GM12873 (cell line): ENCODE measurements around the gene TGM5.

Source experiments
- TF ChIP-seq, protein P1 (sequence below): IDR thresholded peaks from 2 replicates; pipeline ENCODE4 v1.5.1; 2012; ENCODE audit warnings: low read depth, mild to moderate bottlenecking, moderate library complexity, low read length, control low read depth; ENCODE audit not compliant: insufficient read depth; ENCODE audit errors: missing control alignments

The TGM5 gene

GRCh38 chr15:43280996-43281395 is 14.3 kb upstream of the TGM5 start:
- TF ChIP-seq, protein P1, sequence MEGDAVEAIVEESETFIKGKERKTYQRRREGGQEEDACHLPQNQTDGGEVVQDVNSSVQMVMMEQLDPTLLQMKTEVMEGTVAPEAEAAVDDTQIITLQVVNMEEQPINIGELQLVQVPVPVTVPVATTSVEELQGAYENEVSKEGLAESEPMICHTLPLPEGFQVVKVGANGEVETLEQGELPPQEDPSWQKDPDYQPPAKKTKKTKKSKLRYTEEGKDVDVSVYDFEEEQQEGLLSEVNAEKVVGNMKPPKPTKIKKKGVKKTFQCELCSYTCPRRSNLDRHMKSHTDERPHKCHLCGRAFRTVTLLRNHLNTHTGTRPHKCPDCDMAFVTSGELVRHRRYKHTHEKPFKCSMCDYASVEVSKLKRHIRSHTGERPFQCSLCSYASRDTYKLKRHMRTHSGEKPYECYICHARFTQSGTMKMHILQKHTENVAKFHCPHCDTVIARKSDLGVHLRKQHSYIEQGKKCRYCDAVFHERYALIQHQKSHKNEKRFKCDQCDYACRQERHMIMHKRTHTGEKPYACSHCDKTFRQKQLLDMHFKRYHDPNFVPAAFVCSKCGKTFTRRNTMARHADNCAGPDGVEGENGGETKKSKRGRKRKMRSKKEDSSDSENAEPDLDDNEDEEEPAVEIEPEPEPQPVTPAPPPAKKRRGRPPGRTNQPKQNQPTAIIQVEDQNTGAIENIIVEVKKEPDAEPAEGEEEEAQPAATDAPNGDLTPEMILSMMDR, result no peak

- TF ChIP-seq, protein P1, result no peak
Measured at GRCh38 chr15:43279496-43279895, 12.8 kb upstream of the TGM5 start.

DNA sequence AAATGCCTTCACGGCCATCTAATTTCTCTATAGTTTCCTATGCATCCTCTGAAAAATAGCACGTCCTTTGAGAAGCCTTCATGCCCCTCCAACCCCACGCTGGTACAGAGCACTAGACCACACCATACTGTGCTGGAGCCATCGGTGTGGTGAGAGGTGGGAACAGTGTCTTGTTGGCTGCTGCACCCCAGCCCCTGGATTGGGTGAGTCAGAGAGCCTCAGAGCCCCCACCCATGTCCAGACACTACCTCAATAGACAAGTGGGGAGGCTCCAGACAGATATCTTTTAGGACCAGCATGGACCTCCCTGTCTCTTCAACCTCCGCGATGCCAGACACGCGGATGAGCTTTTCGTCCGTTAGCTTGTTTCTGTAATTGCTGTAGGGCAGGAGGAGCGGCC is 12.1 kb upstream of the TGM5 start:
- TF ChIP-seq, protein P1, result no peak

DNA sequence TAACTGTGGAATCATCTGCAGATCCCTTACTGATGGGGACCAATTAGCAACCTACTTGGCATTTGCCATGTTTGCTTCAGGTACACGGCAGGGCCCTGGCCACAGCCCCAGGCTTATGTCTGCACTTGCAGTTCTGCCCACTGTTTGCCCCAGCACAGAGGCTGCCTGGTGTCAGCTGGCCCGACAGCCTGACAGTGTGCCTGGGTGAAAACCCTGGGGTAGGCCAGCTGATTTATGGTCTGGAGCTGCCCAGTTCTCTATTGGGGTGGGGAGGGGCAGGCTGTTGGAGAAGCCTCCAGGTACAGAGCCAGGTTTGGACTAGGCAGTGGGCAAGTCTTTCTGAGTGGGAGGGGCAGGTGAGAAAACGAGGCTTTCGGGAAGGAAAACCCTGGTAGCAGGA is 11.2 kb upstream of the TGM5 start:
- TF ChIP-seq, protein P1, result no peak

DNA sequence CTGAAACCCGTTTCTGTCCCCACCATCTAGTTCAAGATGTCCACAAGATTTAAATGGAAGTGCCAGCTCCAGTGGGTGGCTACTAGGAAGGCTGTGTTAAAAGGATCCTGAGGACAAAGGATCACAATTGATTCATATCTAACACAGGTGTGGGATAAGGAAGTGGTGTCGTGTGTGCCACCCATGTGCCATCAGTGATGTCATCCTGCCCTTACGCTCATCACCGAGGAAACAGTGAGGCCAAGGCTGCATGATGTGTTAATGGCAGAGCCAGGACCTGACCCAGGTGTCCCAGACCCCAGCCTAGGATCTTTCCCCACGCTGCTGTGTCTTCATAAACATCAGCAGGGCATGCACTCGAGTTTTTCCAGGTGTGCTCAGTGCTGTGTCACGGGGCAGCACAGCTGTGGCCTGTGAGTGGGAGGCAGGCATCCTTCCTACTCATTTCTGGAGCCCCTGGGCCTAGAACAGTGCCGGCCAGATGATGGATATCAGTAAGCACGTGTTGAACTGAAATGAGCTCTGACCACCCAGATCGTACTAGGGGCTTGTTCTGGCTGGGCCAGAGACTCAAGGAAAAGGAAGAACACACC is 10.6 kb upstream of the TGM5 start:
- TF ChIP-seq, protein P1, result no peak

GRCh38 chr15:43276563-43277200 is 10.0 kb upstream of the TGM5 start:
- TF ChIP-seq, protein P1, result no peak

- TF ChIP-seq, protein P1, result no peak
Measured at GRCh38 chr15:43275740-43276562, 9.2 kb upstream of the TGM5 start.
